Measurements from ENCODE around the gene PDE3A.

Gene PDE3A

DNA sequence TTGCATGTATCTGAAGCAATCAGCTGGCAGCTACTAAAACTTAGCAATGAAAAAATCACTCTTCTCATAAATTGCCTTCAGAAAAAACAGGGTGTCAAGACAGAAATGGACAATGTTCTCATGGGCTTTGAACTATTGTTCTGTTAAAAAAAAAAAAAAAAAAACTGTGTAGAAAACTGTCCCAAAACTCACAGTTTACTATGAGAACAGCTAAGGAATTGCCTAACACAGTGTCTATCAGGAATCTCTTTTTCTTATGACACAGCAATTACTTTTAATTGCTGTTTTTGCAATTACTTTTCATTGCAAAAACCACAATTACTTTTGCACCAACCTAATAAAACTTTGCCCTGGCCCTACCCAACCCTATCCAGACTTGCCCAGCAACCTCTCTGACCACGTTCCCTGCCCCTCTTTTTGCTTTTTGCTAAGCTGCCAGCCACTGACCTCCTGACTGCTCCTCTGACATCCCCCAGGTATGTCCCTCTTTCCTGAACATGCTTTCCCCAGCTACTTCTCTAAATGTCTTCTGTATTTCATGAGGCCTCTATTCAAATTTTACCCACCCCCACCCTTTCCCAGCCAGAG, 258.8 kb downstream of the PDE3A start:
- DNase-seq = no peak

GRCh38 chr12:20628226-20628787, 260.0 kb downstream of the PDE3A start:
- no peak for DNase-seq

DNA sequence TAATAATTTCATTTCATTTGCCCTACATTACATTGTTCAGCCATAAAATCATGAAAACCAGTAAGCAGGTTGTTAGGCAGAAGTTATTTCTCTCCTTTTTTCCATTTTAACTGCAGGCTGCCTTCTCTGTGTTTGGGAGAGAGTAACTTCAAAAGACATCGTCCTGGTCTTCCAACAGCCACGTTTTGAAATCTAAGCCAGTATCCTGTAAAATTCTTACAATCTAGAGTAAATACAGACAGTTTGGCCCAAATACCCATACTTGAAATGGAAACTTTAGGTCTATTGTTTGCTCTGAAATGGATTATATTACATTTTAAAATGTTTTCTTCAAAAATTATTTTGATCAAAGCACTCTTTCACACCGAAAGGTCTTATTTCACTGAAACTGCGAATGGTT, 260.7 kb downstream of the PDE3A start:
- no peak for DNase-seq

GRCh38 chr12:20629414-20630156, 261.2 kb downstream of the PDE3A start:
- DNase-seq = no peak

DNA sequence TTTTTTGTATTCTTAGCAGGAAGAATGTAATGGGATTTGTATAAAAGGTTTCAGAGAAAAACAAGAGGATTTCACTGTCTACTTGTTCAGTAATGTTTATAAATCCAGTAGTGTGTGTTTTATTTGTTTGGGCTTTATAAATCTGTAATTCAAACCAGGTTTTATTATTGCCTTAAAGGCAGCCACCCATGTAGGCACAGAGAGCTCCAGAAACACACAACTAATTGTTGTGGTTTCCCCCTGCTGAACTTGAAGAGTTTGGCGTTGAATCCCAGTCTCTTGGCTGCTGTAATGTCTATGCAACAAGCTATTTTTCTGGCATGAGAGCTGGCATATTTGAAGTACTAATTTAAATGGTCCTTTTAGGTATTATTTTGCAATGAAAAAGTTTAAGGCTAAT, 263.4 kb downstream of the PDE3A start:
- no peak for DNase-seq

GRCh38 chr12:20641106-20641505, 272.8 kb downstream of the PDE3A start:
- DNase-seq = no peak

DNA sequence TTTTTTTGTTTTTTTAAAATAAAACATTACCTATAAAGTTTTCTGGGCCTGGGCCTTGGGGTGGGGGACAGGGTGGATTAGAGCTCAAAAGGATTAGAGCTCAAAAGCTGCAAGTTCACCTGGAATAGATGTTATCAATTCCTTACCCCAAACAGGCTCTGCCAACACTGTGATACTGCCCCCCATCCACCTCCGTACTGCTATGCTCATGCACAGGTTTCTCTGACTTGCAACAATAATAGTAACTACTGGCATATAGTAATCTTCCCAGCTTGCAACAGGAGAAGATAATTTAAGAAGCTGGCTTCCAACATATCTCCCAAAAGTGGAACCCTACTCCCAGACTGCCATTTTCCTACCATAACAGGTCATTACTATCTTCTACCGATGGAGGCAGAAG, 275.5 kb downstream of the PDE3A start:
- DNase-seq = no peak

DNA sequence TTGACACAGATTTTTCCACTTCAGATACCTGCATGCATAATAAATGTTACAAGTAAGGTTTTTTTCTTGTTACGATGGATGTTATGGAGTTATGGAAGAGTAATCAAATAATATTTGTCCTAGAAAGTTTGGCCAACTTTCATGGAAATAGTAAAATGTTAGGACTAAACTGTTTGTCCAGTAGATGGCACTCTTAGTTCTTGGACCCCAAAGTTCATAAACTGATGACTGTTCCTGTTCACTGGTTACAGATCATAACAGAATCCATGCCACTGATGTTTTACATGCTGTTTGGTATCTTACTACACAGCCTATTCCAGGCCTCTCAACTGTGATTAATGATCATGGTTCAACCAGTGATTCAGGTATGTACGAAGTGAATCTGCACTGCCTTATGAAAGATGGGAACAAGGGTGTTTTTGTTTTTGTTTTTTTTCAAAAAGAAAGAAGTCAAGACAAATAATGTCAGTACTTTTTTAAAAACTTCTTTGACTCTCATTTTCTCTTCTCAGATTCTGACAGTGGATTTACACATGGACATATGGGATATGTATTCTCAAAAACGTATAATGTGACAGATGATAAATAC, 278.0 kb downstream of the PDE3A start:
- no peak for DNase-seq

GRCh38 chr12:20653871-20654270, 285.5 kb downstream of the PDE3A start:
- DNase-seq = no peak

DNA sequence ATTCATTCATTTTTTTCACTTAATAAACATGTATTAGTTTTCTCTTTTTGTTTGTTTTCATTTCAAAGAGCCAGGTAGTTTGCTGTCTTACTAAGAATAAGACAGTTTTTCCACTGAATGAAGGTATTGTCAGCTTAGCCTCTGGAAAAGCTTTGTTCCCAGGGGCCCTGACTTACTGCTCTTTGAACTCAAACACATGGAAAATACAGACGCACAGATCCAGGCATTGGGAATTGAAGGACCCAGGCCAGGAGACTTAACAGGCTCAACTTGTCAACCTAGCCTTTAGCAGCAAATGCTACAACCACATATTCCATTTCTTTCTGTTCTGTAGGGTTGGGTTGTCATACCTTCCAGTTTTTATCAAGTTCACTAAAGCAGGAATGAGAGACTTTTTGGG, 288.3 kb downstream of the PDE3A start:
- DNase-seq = no peak

- no peak for DNase-seq
These were observed 289.2 kb downstream of the PDE3A start for GRCh38 chr12:20657496-20657895.

GRCh38 chr12:20681334-20681733, 313.0 kb downstream of the PDE3A start:
- no peak for DNase-seq

GRCh38 chr12:20695232-20695631, 326.9 kb downstream of the PDE3A start, which contains the start of gene SLCO1C1:
SLCO1C1 (plus strand) TSS chr12:20695332; CDS start chr12:20699577, 4,245 bp downstream.
- DNase-seq = no peak

GRCh38 chr12:20696181-20696905, 328.0 kb downstream of the PDE3A start:
- no peak for DNase-seq

- no peak for DNase-seq
These were observed 332.8 kb downstream of the PDE3A start for GRCh38 chr12:20701106-20701505.

DNA sequence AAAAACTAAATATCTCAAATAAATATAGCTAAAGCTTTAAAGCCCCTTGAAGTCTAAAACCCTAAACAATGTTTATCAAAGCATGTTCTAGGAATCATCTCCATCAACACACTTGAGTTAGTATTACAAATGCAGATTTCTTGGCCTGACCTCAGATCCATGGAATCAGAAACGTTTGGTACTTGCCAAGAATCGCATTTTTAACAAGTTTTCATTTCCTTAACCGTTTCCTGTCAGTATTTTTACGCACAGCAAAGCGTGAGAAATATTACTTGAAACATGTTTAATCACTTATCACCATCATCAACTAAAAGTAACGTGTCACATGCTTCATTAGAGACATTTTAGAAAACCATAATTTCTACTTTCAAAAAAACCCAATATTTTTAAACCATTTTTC, 336.5 kb downstream of the PDE3A start:
- DNase-seq = no peak

GRCh38 chr12:20711846-20712245, 343.5 kb downstream of the PDE3A start:
- DNase-seq = no peak

GRCh38 chr12:20716037-20716436, 347.7 kb downstream of the PDE3A start:
- no peak for DNase-seq

DNA sequence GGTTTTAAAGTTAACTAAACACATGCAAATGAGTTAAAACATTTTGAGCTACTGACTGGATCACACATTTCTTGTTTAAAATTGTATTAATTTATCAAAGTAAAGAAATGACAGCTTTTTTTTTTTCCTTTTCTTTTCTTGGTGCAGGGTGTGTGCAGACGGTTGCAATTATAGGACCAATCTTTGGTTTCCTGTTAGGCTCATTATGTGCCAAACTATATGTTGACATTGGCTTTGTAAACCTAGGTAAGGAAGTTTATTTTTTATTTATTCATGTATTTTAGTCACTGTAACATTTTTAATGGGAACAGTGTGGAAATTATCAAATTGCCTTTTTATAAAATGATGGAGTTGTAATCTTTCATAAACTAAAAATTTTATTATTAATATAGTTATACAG, 348.6 kb downstream of the PDE3A start:
- no peak for DNase-seq

- DNase-seq = no peak
These were observed 350.0 kb downstream of the PDE3A start for GRCh38 chr12:20718294-20718693.

DNA sequence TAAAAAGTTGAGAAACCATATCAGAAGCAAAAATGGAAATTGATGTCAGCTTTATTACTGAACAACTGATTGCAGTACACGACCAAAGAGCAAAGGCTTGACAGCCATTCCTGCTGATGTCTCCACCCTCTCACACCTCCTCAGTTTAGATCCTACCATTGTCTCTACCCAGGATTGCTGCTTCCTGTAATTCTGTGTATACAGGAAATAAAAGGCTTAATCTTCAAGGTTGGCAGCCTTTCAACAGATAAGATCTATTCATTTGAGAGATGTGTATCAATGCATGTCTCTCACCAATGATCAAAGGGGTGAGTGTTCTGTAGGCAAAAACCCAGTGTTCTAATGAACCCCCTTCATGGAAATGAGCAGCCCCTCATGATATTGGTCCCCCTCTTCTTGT, 353.8 kb downstream of the PDE3A start:
- no peak for DNase-seq

DNA sequence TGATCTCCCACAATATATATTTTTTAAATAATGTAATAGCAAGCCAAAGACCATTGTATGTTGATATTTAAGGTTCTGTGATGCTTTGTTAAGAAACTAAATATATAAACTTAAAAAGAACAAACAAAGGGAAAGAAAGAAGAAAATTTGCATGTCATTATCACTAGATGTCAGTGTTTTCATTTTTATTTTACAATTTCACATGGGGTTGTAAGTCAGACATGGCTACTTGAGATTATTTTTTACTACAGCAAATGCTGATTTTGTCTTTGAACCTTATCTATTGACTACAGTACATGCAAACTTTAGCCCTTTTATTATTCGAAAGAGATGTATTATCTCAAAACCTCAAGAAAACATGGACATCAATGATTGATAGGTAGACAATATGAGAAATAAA, 362.9 kb downstream of the PDE3A start:
- DNase-seq = no peak
